ENCODE results near the gene NPR1.

The NPR1 gene

GRCh38 chr1:153677718-153678518, 570 bp upstream of the NPR1 start:
- CTCF ChIA-PET = interaction anchor here (0.9 to 1.9 kb wide), 6 partner anchors 51 to 325 kb away, joined by 3 to 12 read pairs (median 4); partner anchors contain the start of genes RAB13 and S100A13
- POLR2A ChIA-PET = interaction anchor here (0.8 to 1.2 kb wide), 3 partner anchors 50 to 312 kb away, joined by 3 to 7 read pairs (median 6); partner anchors contain the start of gene INTS3

GRCh38 chr1:153679337-153680119, 1.0 kb downstream of the NPR1 start:
- no peak for DNase-seq (ENCODE audit: extremely low spot score)
- ChIA-PET POLR2A (no interaction called here), CTCF (no interaction called here)
- TF ChIP-seq CTBP1 (IDR thresholded peaks at IDR 0.05; ENCODE audit: borderline replicate concordance) = no peak
- TF ChIP-seq TARDBP (IDR thresholded peaks at IDR 0.05) = no peak
- no peak for TF ChIP-seq L3MBTL2 (conservative IDR thresholded peaks at IDR 0.05)
- TF ChIP-seq FOXK2 (IDR thresholded peaks at IDR 0.05) = no peak
- no peak for TF ChIP-seq FOXA1 (IDR thresholded peaks at IDR 0.05)
- no peak for TF ChIP-seq FOXM1 (IDR thresholded peaks at IDR 0.05; ENCODE audit: borderline replicate concordance)
- no peak for TF ChIP-seq BHLHE40 (IDR thresholded peaks at IDR 0.05; ENCODE audit: borderline replicate concordance)
- TF ChIP-seq NFRKB (IDR thresholded peaks at IDR 0.05) = no peak

More at GRCh38 chr1:153677718-153678518, 570 bp upstream of the NPR1 start:
- TF ChIP-seq FOXA1 (IDR thresholded peaks at IDR 0.05) = no peak
- no peak for TF ChIP-seq NFRKB (IDR thresholded peaks at IDR 0.05)
- TF ChIP-seq SP1 (IDR thresholded peaks at IDR 0.05) = no peak
- TF ChIP-seq FOXK2 (IDR thresholded peaks at IDR 0.05) = no peak
- no peak for TF ChIP-seq L3MBTL2 (conservative IDR thresholded peaks at IDR 0.05)
- no peak for TF ChIP-seq LEF1 (IDR thresholded peaks at IDR 0.05; ENCODE audit: borderline replicate concordance)
- TF ChIP-seq ZNF384 (IDR thresholded peaks at IDR 0.05) = no peak
- peak; percentile 77 for DNase-seq (ENCODE audit: extremely low spot score)

GRCh38 chr1:153680120-153680403, 1.6 kb downstream of the NPR1 start:
- CTCF ChIA-PET = no interaction called here
- POLR2A ChIA-PET = no interaction called here
- TF ChIP-seq TARDBP (IDR thresholded peaks at IDR 0.05) = no peak
- no peak for TF ChIP-seq HDGF (IDR thresholded peaks at IDR 0.05; ENCODE audit: borderline replicate concordance)
- TF ChIP-seq LEF1 (IDR thresholded peaks at IDR 0.05; ENCODE audit: borderline replicate concordance) = no peak
- TF ChIP-seq SP1 (IDR thresholded peaks at IDR 0.05) = no peak
- no peak for TF ChIP-seq ELF4 (IDR thresholded peaks at IDR 0.05)
- TF ChIP-seq FOXK2 (IDR thresholded peaks at IDR 0.05) = no peak
- no peak for TF ChIP-seq FOXA1 (IDR thresholded peaks at IDR 0.05)
- TF ChIP-seq L3MBTL2 (conservative IDR thresholded peaks at IDR 0.05) = no peak
- TF ChIP-seq, protein P1, sequence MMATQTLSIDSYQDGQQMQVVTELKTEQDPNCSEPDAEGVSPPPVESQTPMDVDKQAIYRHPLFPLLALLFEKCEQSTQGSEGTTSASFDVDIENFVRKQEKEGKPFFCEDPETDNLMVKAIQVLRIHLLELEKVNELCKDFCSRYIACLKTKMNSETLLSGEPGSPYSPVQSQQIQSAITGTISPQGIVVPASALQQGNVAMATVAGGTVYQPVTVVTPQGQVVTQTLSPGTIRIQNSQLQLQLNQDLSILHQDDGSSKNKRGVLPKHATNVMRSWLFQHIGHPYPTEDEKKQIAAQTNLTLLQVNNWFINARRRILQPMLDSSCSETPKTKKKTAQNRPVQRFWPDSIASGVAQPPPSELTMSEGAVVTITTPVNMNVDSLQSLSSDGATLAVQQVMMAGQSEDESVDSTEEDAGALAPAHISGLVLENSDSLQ (IDR thresholded peaks at IDR 0.05) = no peak
- TF ChIP-seq BHLHE40 (IDR thresholded peaks at IDR 0.05; ENCODE audit: borderline replicate concordance) = no peak
- no peak for TF ChIP-seq ZNF384 (IDR thresholded peaks at IDR 0.05)
- TF ChIP-seq FOXM1 (IDR thresholded peaks at IDR 0.05; ENCODE audit: borderline replicate concordance) = no peak
- TF ChIP-seq SUZ12 (IDR thresholded peaks at IDR 0.05) = no peak
- no peak for TF ChIP-seq CTBP1 (IDR thresholded peaks at IDR 0.05; ENCODE audit: borderline replicate concordance)
- no peak for TF ChIP-seq NFRKB (IDR thresholded peaks at IDR 0.05)
- TF ChIP-seq ARNT (IDR thresholded peaks at IDR 0.05) = no peak
- no peak for DNase-seq (ENCODE audit: extremely low spot score)

DNA sequence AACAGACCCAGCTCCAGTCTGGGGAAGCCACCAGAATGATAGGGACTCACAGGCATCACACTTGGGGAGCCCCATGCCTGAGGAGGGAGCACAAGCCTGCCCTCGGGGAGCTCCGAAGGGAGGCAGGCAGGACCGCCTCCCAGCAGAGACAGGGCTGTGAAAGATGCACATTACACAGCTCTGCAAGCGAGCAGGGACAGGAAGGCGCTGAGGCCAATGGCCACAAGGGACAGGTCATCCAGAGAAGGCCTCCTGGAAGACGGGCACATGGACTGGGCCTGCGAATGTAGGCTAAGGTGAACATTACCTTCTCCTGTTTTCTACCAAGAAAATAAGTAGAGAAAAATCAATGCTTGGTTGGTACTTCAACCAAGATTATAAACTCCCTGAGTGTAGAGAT, 4.2 kb downstream of the NPR1 start:
- ChIA-PET POLR2A (interaction anchor here (1.4 kb wide), 1 partner anchor 45 kb away, joined by 3 read pairs; the partner anchor contains the start of gene INTS3), CTCF (no interaction called here)
- TF ChIP-seq ELF4 (IDR thresholded peaks at IDR 0.05) (no peak), HDGF (IDR thresholded peaks at IDR 0.05; ENCODE audit: borderline replicate concordance) (no peak), SUZ12 (IDR thresholded peaks at IDR 0.05) (no peak), FOXA1 (IDR thresholded peaks at IDR 0.05) (no peak), LEF1 (IDR thresholded peaks at IDR 0.05; ENCODE audit: borderline replicate concordance) (no peak), FOXM1 (IDR thresholded peaks at IDR 0.05; ENCODE audit: borderline replicate concordance) (no peak), CTBP1 (IDR thresholded peaks at IDR 0.05; ENCODE audit: borderline replicate concordance) (no peak), ARNT (IDR thresholded peaks at IDR 0.05) (no peak), TARDBP (IDR thresholded peaks at IDR 0.05) (no peak)
- TF ChIP-seq, protein P1 (IDR thresholded peaks at IDR 0.05) = no peak

GRCh38 chr1:153683854-153684253, 5.4 kb downstream of the NPR1 start:
- POLR2A ChIA-PET = no interaction called here
- CTCF ChIA-PET = interaction anchor here (0.6 to 1.0 kb wide), 2 partner anchors 65 to 490 kb away, joined by 3 read pairs; no protein-coding TSS in a partner anchor
- DNase-seq (ENCODE audit: extremely low spot score) = no peak
- TF ChIP-seq ZNF384 (IDR thresholded peaks at IDR 0.05) (no peak), FOXK2 (IDR thresholded peaks at IDR 0.05) (no peak), SUZ12 (IDR thresholded peaks at IDR 0.05) (no peak), FOXA1 (IDR thresholded peaks at IDR 0.05) (no peak)
- TF ChIP-seq, protein P1 (IDR thresholded peaks at IDR 0.05) = no peak

More for the DNA sequence above, 4.2 kb downstream of the NPR1 start:
- no peak for DNase-seq (ENCODE audit: extremely low spot score)

DNA sequence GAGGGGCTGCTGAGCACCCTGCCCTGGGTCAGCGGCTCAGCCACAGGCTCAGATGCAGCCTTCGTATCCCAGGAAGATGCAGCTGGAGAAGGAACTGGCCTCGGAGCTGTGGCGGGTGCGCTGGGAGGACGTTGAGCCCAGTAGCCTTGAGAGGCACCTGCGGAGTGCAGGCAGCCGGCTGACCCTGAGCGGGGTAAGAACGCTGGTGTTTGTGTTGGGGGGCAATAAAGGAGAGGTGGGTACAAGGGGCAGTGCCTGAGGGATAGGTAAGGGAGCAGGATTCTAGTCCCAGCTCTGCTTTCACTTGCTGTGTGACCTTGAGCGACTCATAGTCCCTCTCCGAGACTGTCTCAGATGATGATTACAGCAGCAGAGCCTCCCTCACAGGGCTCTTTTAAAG, 6.4 kb downstream of the NPR1 start:
- ChIA-PET CTCF (no interaction called here), POLR2A (no interaction called here)
- no peak for DNase-seq (ENCODE audit: extremely low spot score)
- no peak for TF ChIP-seq BHLHE40 (IDR thresholded peaks at IDR 0.05; ENCODE audit: borderline replicate concordance)
- no peak for TF ChIP-seq FOXA1 (IDR thresholded peaks at IDR 0.05)

All from HEK293T (cell line).